Endodermal cell (in vitro differentiated cells): ENCODE results near the gene RASSF8. TPM values are rescaled to one million over a fixed set of nuclear protein-coding genes. Genes with fewer than 3 reads are reported as not detected.
"Not testable (repeated sequence)": the region's sequence is repeated elsewhere in the genome, so short reads cannot be mapped to it uniquely, and the experiment has no call there.

Source experiments
- DNase-seq: peaks from one replicate; pipeline ENCODE4 v3.0.0-alpha.2; 2017
- H3K27ac ChIP-seq: 2 replicates; pipeline ENCODE4 v1.5.1; 2013; ENCODE audit warnings: mild to moderate bottlenecking, low read depth, low read length, moderate library complexity
- H3K27me3 ChIP-seq: 2 replicates; pipeline ENCODE4 v1.6.1; 2013; ENCODE audit warnings: mild to moderate bottlenecking, low read length, moderate library complexity; ENCODE audit not compliant: insufficient read depth, control insufficient read depth, poor library complexity, severe bottlenecking
- H3K36me3 ChIP-seq: 2 replicates; pipeline ENCODE4 v1.7.0; 2013; ENCODE audit warnings: mild to moderate bottlenecking, low read length, moderate library complexity; ENCODE audit not compliant: control insufficient read depth, insufficient read depth
- H3K4me1 ChIP-seq: one replicate; pipeline ENCODE4 v1.7.0; 2013; ENCODE audit warnings: low read length; ENCODE audit not compliant: control insufficient read depth, insufficient read depth
- H3K4me3 ChIP-seq: 2 replicates; pipeline ENCODE4 v1.5.1; 2013; ENCODE audit warnings: mild to moderate bottlenecking, low read length, moderate library complexity
- H3K9ac ChIP-seq: 2 replicates; pipeline ENCODE4 v1.6.1; 2013; ENCODE audit warnings: mild to moderate bottlenecking, low read length, moderate library complexity; ENCODE audit not compliant: poor library complexity, severe bottlenecking; ENCODE audit errors: extremely low read depth
- H3K9me3 ChIP-seq: 2 replicates; pipeline ENCODE4 v1.6.1; 2013; ENCODE audit warnings: mild to moderate bottlenecking, low read length, moderate library complexity; ENCODE audit not compliant: control insufficient read depth
- H3K27ac Mint-ChIP-seq: 2 replicates; pipeline ENCODE4 v1.8.0; 2020; ENCODE audit warnings: mixed read lengths
- H3K27me3 Mint-ChIP-seq: 2 replicates; pipeline ENCODE4 v1.8.0; 2021; ENCODE audit warnings: mild to moderate bottlenecking, mixed read lengths; ENCODE audit not compliant: insufficient read depth
- H3K36me3 Mint-ChIP-seq: 2 replicates; pipeline ENCODE4 v1.8.0; 2020; ENCODE audit warnings: low read depth, mixed read lengths
- H3K4me1 Mint-ChIP-seq: 2 replicates; pipeline ENCODE4 v1.8.0; 2020; ENCODE audit warnings: mixed read lengths
- H3K4me3 Mint-ChIP-seq: 2 replicates; pipeline ENCODE4 v1.8.0; 2020; ENCODE audit warnings: mild to moderate bottlenecking, moderate library complexity, mixed read lengths
- H3K9me3 Mint-ChIP-seq: 2 replicates; pipeline ENCODE4 v1.8.0; 2020; ENCODE audit warnings: mild to moderate bottlenecking, mixed read lengths
- WGBS, 2 experiments: methylation state at CpG; one replicate each; pipeline versions ENCODE4 v1.1.5 to v1.1.7; 2013; ENCODE audit warnings: missing lambda C conversion rate in 2 of 2, mixed read lengths in 1 of 2; ENCODE audit not compliant: insufficient coverage in 1 of 2, insufficient read length in 1 of 2; 5-methylcytosine and 5-hydroxymethylcytosine counted together
- total RNA-seq, 2 donors: library from RNA; stranded (reverse); fragmentation: NEBNext Ultra II Directional in 1 of 2; extraction: Animal tissue kit (Norgen Biotek cat#: 25700) in 1 of 2; gene quantifications; 2 replicates in 1 of 2; 3 replicates in 1 of 2; pipeline ENCODE4 v1.2.1, GENCODE V29; 2021
- TF ChIP-seq, protein P1 (sequence below): fragments of 200-600 bp; sonication (generic); conservative IDR thresholded peaks from 2 replicates; pipeline ENCODE4 v1.5.0; 2021; ENCODE audit warnings: antibody characterized with exemption, mild to moderate bottlenecking

The RASSF8 gene
- total RNA-seq, 2 donors from 2014 or later, result 87.0 to 183 TPM

GRCh38 chr12:26054383-26054782 lies 95.9 kb downstream of the RASSF8 start:
- H3K9me3 ChIP-seq, result peaks cover 12% of the 10 kb centered on the region
- peaks cover 29% of the 10 kb centered on the region for H3K4me1 Mint-ChIP-seq
- peak overlapping the region; percentile 46 for H3K27ac Mint-ChIP-seq
- H3K36me3 Mint-ChIP-seq, result peaks cover 40% of the 10 kb centered on the region
- H3K9me3 Mint-ChIP-seq, result peaks cover 5% of the 10 kb centered on the region
- H3K27ac ChIP-seq, result no peak overlapping the region
- no peak overlapping the region for H3K4me3 ChIP-seq
- no peaks in the 10 kb centered on the region for H3K27me3 ChIP-seq
- peaks cover 44% of the 10 kb centered on the region for H3K36me3 ChIP-seq
- DNase-seq, result no peak
- H3K4me3 Mint-ChIP-seq, result no peak overlapping the region
- peaks cover 8% of the 10 kb centered on the region for H3K4me1 ChIP-seq
- 35 to 80% methylated on average over 1 to 3 of the region's 4 CpGs for WGBS, 2 experiments
- H3K9ac ChIP-seq, result no peak overlapping the region
- TF ChIP-seq, protein P1, sequence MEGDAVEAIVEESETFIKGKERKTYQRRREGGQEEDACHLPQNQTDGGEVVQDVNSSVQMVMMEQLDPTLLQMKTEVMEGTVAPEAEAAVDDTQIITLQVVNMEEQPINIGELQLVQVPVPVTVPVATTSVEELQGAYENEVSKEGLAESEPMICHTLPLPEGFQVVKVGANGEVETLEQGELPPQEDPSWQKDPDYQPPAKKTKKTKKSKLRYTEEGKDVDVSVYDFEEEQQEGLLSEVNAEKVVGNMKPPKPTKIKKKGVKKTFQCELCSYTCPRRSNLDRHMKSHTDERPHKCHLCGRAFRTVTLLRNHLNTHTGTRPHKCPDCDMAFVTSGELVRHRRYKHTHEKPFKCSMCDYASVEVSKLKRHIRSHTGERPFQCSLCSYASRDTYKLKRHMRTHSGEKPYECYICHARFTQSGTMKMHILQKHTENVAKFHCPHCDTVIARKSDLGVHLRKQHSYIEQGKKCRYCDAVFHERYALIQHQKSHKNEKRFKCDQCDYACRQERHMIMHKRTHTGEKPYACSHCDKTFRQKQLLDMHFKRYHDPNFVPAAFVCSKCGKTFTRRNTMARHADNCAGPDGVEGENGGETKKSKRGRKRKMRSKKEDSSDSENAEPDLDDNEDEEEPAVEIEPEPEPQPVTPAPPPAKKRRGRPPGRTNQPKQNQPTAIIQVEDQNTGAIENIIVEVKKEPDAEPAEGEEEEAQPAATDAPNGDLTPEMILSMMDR, result no peak
- H3K27me3 Mint-ChIP-seq, result no peaks in the 10 kb centered on the region

DNA sequence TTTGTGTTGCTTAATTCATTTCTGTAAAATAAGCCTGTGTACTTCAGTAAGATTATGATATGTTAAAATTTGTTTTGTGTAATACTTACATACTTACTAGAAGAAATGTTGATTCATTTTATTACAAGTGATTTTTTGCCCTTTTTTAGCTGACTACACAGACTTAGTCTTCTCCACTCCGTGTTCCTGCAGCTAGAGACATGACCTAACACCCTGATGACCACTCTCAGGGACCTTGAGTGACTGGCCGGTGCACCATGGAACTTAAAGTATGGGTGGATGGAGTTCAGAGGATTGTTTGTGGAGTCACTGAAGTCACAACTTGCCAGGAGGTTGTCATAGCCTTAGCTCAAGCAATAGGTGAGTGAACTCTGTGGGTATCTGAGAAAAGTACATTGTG lies 96.6 kb downstream of the RASSF8 start:
- Mint-ChIP-seq H3K4me3 (no peak overlapping the region), H3K9me3 (peaks cover 3% of the 10 kb centered on the region), H3K27me3 (no peaks in the 10 kb centered on the region), H3K36me3 (peaks cover 43% of the 10 kb centered on the region), H3K4me1 (peaks cover 29% of the 10 kb centered on the region), H3K27ac (no peak overlapping the region)
- TF ChIP-seq, protein P1, result no peak
- peaks cover 12% of the 10 kb centered on the region for H3K9me3 ChIP-seq
- 67 to 95% methylated on average over 1 to 2 of the region's 2 CpGs for WGBS, 2 experiments
- no peak overlapping the region for H3K9ac ChIP-seq
- DNase-seq, result no peak
- H3K36me3 ChIP-seq, result peaks cover 49% of the 10 kb centered on the region
- no peaks in the 10 kb centered on the region for H3K27me3 ChIP-seq
- no peak overlapping the region for H3K4me3 ChIP-seq
- no peak overlapping the region for H3K27ac ChIP-seq
- H3K4me1 ChIP-seq, result peaks cover 8% of the 10 kb centered on the region

GRCh38 chr12:26056335-26056734 lies 97.9 kb downstream of the RASSF8 start:
- TF ChIP-seq, protein P1, result no peak
- WGBS, 2 experiments, result 91 to 100% methylated on average over 1 of the region's 1 CpG
- no peak overlapping the region for H3K27ac Mint-ChIP-seq

GRCh38 chr12:26057271-26057670 lies 98.8 kb downstream of the RASSF8 start:
- Mint-ChIP-seq H3K36me3 (peaks cover 45% of the 10 kb centered on the region), H3K4me1 (peaks cover 19% of the 10 kb centered on the region)
- not testable (repeated sequence) for DNase-seq, H3K27me3 Mint-ChIP-seq, H3K4me1 ChIP-seq, H3K27ac ChIP-seq, H3K9me3 Mint-ChIP-seq, H3K4me3 ChIP-seq, H3K27ac Mint-ChIP-seq, H3K4me3 Mint-ChIP-seq, H3K27me3 ChIP-seq, H3K9ac ChIP-seq
- peaks cover 12% of the 10 kb centered on the region for H3K9me3 ChIP-seq
- peaks cover 55% of the 10 kb centered on the region for H3K36me3 ChIP-seq
- WGBS, 2 experiments, result 98% methylated on average over 4 of the region's 6 CpGs; no CpG with 5 or more reads in 1 of the 2 experiments

More at GRCh38 chr12:26056335-26056734, 97.9 kb downstream of the RASSF8 start:
- Histone ChIP-seq H3K36me3 (peaks cover 54% of the 10 kb centered on the region), H3K4me3 (no peak overlapping the region), H3K9me3 (peaks cover 12% of the 10 kb centered on the region), H3K4me1 (peaks cover 8% of the 10 kb centered on the region), H3K9ac (no peak overlapping the region), H3K27ac (no peak overlapping the region), H3K27me3 (no peaks in the 10 kb centered on the region)
- peaks cover 21% of the 10 kb centered on the region for H3K4me1 Mint-ChIP-seq
- DNase-seq, result no peak
- no peak overlapping the region for H3K4me3 Mint-ChIP-seq
- peaks cover 41% of the 10 kb centered on the region for H3K36me3 Mint-ChIP-seq
- peaks cover 3% of the 10 kb centered on the region for H3K9me3 Mint-ChIP-seq
- H3K27me3 Mint-ChIP-seq, result no peaks in the 10 kb centered on the region
